GM12801 (cell line): ENCODE measurements around the gene NGEF.

Experiments used
- TF ChIP-seq, protein P1 (sequence below): IDR thresholded peaks from one replicate; pipeline ENCODE4 v1.5.1; 2011; ENCODE audit warnings: control low read depth; ENCODE audit not compliant: insufficient read length; ENCODE audit errors: extremely low read depth

NGEF gene

DNA sequence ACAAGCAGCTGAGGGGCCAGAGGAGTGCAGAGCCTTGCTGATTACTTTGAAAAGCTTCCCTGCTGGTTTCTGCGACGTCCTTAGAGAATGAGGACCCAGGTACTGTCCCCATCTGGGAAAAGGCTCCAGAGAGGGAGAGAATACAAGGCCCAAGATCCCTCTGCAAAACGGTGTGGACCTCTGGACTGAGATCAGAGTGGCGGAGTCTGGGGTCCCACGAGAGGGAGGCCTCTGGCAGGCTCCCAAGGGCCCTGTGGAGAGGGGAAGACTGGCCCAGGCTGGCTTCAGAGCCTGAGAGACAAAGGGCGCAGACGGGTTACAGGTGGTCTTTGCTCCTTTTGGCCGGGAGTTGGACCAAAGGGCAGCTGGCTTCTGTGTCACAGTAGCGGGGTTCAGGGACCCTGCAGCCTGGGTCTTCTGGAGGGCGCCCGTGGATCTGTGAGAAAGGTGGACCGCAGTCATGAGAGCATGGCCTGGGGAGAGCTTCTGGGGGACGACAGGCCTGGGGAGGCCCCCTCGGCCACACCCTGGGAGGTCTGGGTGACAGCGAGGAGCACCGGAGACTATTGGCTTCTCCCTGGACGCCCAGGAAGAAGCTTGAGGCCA is 142.2 kb downstream of the NGEF start:
- TF ChIP-seq, protein P1, sequence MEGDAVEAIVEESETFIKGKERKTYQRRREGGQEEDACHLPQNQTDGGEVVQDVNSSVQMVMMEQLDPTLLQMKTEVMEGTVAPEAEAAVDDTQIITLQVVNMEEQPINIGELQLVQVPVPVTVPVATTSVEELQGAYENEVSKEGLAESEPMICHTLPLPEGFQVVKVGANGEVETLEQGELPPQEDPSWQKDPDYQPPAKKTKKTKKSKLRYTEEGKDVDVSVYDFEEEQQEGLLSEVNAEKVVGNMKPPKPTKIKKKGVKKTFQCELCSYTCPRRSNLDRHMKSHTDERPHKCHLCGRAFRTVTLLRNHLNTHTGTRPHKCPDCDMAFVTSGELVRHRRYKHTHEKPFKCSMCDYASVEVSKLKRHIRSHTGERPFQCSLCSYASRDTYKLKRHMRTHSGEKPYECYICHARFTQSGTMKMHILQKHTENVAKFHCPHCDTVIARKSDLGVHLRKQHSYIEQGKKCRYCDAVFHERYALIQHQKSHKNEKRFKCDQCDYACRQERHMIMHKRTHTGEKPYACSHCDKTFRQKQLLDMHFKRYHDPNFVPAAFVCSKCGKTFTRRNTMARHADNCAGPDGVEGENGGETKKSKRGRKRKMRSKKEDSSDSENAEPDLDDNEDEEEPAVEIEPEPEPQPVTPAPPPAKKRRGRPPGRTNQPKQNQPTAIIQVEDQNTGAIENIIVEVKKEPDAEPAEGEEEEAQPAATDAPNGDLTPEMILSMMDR = no peak

- TF ChIP-seq, protein P1 = no peak
Measured at GRCh38 chr2:232870018-232870765, 142.9 kb downstream of the NGEF start, which contains the start of gene SNORC. Gene SNORC, plus strand, starts transcription at chr2:232870264. Its CDS starts 78 bp downstream, at chr2:232870342.

DNA sequence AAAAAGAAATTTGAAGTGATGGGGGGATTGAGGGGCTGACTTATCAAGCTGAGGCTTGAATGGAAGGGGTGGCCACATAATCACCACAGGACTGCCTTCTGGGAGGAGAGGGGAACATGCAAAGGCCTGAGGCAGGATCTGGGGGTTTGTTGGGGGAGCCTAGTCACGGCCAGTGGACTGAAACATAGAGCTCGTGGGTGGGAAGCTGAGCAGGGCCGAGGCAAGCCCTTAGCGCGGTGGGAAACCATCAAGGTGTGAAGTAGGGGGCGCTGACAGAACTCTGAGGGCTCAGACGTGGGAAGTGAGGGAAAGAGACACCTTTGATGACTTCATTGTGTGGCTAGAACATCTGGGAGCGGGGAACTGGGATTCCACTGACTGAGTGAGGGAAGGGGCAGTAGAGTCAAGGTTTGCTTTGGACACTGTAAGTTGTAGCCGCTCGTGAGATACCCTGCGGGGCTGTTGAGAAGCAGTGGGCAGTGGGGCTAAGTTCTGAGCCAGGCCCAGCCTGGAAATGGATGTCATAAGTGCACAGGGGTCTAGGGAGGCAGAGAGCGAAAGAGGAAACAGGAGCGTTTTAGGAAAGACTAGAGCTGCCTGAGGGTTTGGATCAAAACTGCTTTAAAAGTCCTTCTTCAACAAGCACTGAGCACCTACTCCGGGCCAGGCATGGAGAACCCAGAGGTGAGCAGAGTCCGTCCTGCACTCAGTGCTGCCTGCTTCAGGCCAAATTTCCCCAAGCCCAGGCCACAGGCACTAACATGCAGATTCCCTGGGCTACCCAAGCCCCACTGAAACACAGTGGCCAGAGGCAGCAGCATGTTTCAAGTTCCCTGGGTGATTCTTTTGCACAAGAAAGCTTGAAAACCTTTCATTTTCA is 143.7 kb downstream of the NGEF start:
- TF ChIP-seq, protein P1 = no peak

GRCh38 chr2:232866104-232866503 is 147.0 kb downstream of the NGEF start:
- TF ChIP-seq, protein P1 = no peak

DNA sequence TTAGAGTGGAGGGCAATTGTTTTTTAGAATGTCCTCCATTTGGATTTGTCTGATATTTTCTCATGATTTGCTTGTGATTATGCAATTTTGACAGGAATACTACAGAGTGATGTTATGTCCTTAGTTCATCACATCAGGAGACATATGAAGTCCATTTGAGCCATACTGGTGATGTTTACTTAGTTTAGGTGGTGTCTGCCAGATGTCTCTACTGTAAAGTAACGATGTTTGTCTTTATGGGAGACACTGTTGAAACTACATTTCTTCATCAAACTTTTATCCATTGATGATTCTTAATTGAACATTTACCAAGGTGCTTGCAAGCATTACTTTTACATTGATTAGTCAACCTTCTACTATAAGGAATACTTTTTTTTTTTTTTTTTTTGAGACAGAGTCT is 147.9 kb downstream of the NGEF start:
- TF ChIP-seq, protein P1 = no peak

DNA sequence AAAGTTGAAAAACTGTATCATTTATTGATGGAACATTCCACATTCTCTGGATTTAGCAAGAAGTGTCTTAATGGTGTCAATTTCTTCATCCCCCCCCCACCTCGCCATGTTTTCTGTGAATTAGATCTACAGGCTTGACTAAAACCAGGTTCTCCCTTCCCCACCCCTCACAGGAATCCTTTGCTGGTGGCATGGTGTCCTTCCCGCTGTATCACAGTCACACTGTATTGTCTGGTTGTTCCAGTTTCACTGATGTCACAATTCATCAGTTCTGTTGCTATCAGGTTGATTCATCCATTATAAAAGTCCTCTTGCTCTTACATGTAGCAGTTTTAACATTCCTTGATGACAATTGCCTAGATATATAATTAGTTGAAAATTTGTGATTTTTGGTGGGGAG is 149.1 kb downstream of the NGEF start:
- TF ChIP-seq, protein P1 = no peak

DNA sequence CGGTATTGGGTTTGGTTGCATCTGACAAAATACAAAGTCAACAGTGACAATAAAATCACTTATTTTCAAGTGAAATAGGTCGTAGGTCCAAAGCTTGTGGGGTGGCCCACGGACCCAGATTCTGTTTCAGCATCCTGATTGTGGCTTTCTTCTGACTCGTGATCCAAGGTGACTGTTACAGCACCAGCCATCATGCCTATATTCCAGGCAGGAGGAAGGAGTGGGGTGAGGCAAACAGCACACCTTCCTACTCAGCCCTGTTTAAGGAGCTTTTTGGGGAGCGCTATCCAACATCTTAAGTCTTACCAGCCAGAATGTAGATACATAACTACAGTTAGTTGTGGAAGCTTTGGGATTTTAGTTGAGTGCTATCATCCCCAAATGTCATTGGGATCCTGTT is 151.7 kb downstream of the NGEF start:
- TF ChIP-seq, protein P1 = no peak
